ENCODE measurements around the gene RAB28.

RAB28 gene

GRCh38 chr4:13484122-13484748 lies at the start of gene RAB28:
Gene RAB28, minus strand, starts transcription at chr4:13484340.
- DNase-seq (ENCODE audit: low read depth in 1 of 2, low spot score in 1 of 2): peak; percentile 82 to 87

GRCh38 chr4:13531625-13531998 lies 47.5 kb upstream of the RAB28 start:
- no peak for DNase-seq (ENCODE audit: low read depth in 1 of 2, low spot score in 1 of 2)

GRCh38 chr4:13530823-13531624 lies 46.9 kb upstream of the RAB28 start:
- no peak for DNase-seq (ENCODE audit: low read depth in 1 of 2, low spot score in 1 of 2)

GRCh38 chr4:13529128-13529919 lies 45.2 kb upstream of the RAB28 start:
- DNase-seq (ENCODE audit: low read depth in 1 of 2, low spot score in 1 of 2): no peak

GRCh38 chr4:13528821-13529127 lies 44.6 kb upstream of the RAB28 start:
- DNase-seq (ENCODE audit: low read depth in 1 of 2, low spot score in 1 of 2): no peak

GRCh38 chr4:13527981-13528820 lies 44.1 kb upstream of the RAB28 start:
- no peak for DNase-seq (ENCODE audit: low read depth in 1 of 2, low spot score in 1 of 2)

- no peak for DNase-seq (ENCODE audit: low read depth in 1 of 2, low spot score in 1 of 2)
These were observed 43.2 kb upstream of the RAB28 start for GRCh38 chr4:13527192-13527980.

- no peak for DNase-seq (ENCODE audit: low read depth in 1 of 2, low spot score in 1 of 2)
These were observed 42.5 kb upstream of the RAB28 start for GRCh38 chr4:13526658-13527057.

- no peak for DNase-seq (ENCODE audit: low read depth in 1 of 2, low spot score in 1 of 2)
These were observed 41.6 kb upstream of the RAB28 start for GRCh38 chr4:13525606-13526281.

GRCh38 chr4:13524504-13525243 lies 40.5 kb upstream of the RAB28 start:
- DNase-seq (ENCODE audit: low read depth in 1 of 2, low spot score in 1 of 2): no peak

- no peak for DNase-seq (ENCODE audit: low read depth in 1 of 2, low spot score in 1 of 2)
These were observed 39.7 kb upstream of the RAB28 start for GRCh38 chr4:13523591-13524503.

- DNase-seq (ENCODE audit: low read depth in 1 of 2, low spot score in 1 of 2): no peak
These were observed 39.0 kb upstream of the RAB28 start for GRCh38 chr4:13523105-13523477.

GRCh38 chr4:13522282-13523104 lies 38.4 kb upstream of the RAB28 start:
- no peak for DNase-seq (ENCODE audit: low read depth in 1 of 2, low spot score in 1 of 2)

GRCh38 chr4:13521047-13521446 lies 36.9 kb upstream of the RAB28 start:
- DNase-seq (ENCODE audit: low read depth in 1 of 2, low spot score in 1 of 2): no peak

GRCh38 chr4:13516315-13516860 lies 32.2 kb upstream of the RAB28 start:
- DNase-seq (ENCODE audit: low read depth in 1 of 2, low spot score in 1 of 2): no peak

GRCh38 chr4:13515268-13515667 lies 31.1 kb upstream of the RAB28 start:
- no peak for DNase-seq (ENCODE audit: low read depth in 1 of 2, low spot score in 1 of 2)

- DNase-seq (ENCODE audit: low read depth in 1 of 2, low spot score in 1 of 2): no peak
These were observed 30.6 kb upstream of the RAB28 start for GRCh38 chr4:13514722-13515121.
